Calu3 (cell line): ENCODE data around the gene KIF25. TPM values are rescaled to one million over a fixed set of nuclear protein-coding genes. Genes with fewer than 3 reads are reported as not detected.

ENCODE experiments used
- BruUV-seq: library from RNA; stranded (reverse); fragments of 400-500 nt; replicated peaks from 2 replicates; lab custom pipeline; 2021; lab: Mats Ljungman, UMichigan
- CTCF ChIA-PET: fragments of 300-600 bp; sonication (Branson Sonifier 250); formaldehyde crosslinking; loops from one replicate; lab custom pipeline; 2022; ENCODE audit warnings: antibody characterized with exemption; lab: Charles Lee
- DNase-seq: peaks from one replicate; pipeline ENCODE4 v3.0.0; 2022
- H3K27ac Mint-ChIP-seq: one replicate; pipeline ENCODE4 v1.8.0; 2022; ENCODE audit warnings: mixed read lengths; ENCODE audit not compliant: unreplicated experiment
- H3K27me3 Mint-ChIP-seq: one replicate; pipeline ENCODE4 v1.8.0; 2022; ENCODE audit warnings: mixed read lengths; ENCODE audit not compliant: unreplicated experiment
- H3K36me3 Mint-ChIP-seq: one replicate; pipeline ENCODE4 v1.8.0; 2022; ENCODE audit warnings: mild to moderate bottlenecking, moderate library complexity, mixed read lengths; ENCODE audit not compliant: insufficient read depth, unreplicated experiment
- H3K4me1 Mint-ChIP-seq: one replicate; pipeline ENCODE4 v1.8.0; 2022; ENCODE audit warnings: mild to moderate bottlenecking, low read depth, mixed read lengths; ENCODE audit not compliant: unreplicated experiment
- H3K4me3 Mint-ChIP-seq: one replicate; pipeline ENCODE4 v1.8.0; 2022; ENCODE audit warnings: mild to moderate bottlenecking, low read depth, moderate library complexity, mixed read lengths; ENCODE audit not compliant: unreplicated experiment
- H3K9me3 Mint-ChIP-seq: one replicate; pipeline ENCODE4 v1.8.0; 2022; ENCODE audit warnings: low read depth, mixed read lengths; ENCODE audit not compliant: unreplicated experiment
- CTCF ChIP-seq: fragments of 200-600 bp; IDR thresholded peaks from one replicate; pipeline ENCODE4 v1.8.0; 2022; ENCODE audit warnings: antibody characterized with exemption; ENCODE audit not compliant: unreplicated experiment
- intact Hi-C: fragments of 100-400 bp; cut with micrococcal nuclease; formaldehyde crosslinking; loops from one replicate; pipeline ENCODE4 v1.10.0; 2022; ENCODE audit not compliant: unreplicated experiment
- total RNA-seq: library from RNA; stranded (reverse); gene quantifications from 2 replicates; pipeline ENCODE4 v1.2.3, GENCODE V29; 2022

KIF25 gene
- total RNA-seq, 1 experiment from 2014 or later = not detected

- H3K4me1 Mint-ChIP-seq = peaks cover 48% of the 10 kb centered on the region
- no peak overlapping the region for H3K4me3 Mint-ChIP-seq
- H3K9me3 Mint-ChIP-seq = no peaks in the 10 kb centered on the region
- no peak overlapping the region for H3K27ac Mint-ChIP-seq
- DNase-seq = no peak
- TF ChIP-seq CTCF = no peak
- peaks cover 44% of the 10 kb centered on the region for H3K36me3 Mint-ChIP-seq
- no peaks in the 10 kb centered on the region for H3K27me3 Mint-ChIP-seq
- CTCF ChIA-PET = no interaction called here
- BruUV-seq = no TSS peak
- intact Hi-C loops = loop anchor here (10.0 kb wide), 1 partner anchor 72 kb away; no protein-coding TSS in a partner anchor
These were observed 34.8 kb upstream of the KIF25 start for GRCh38 chr6:167962711-167963110.

- Mint-ChIP-seq H3K4me1 (peaks cover 44% of the 10 kb centered on the region), H3K9me3 (no peaks in the 10 kb centered on the region)
These were observed 33.8 kb upstream of the KIF25 start for GRCh38 chr6:167963589-167964057.

GRCh38 chr6:167965592-167966539, 31.6 kb upstream of the KIF25 start:
- intact Hi-C loops = loop anchor here (10.0 kb wide), 1 partner anchor 69 kb away; no protein-coding TSS in a partner anchor
- BruUV-seq = no TSS peak
- no peak for TF ChIP-seq CTCF
- Mint-ChIP-seq H3K36me3 (peaks cover 56% of the 10 kb centered on the region), H3K27me3 (no peaks in the 10 kb centered on the region), H3K4me3 (no peak overlapping the region), H3K27ac (peak overlapping the region; percentile 31), H3K9me3 (no peaks in the 10 kb centered on the region), H3K4me1 (peaks cover 37% of the 10 kb centered on the region)
- CTCF ChIA-PET = no interaction called here
- DNase-seq = no peak

More at GRCh38 chr6:167963589-167964057, 33.8 kb upstream of the KIF25 start:
- DNase-seq = no peak
- BruUV-seq = no TSS peak
- H3K27ac Mint-ChIP-seq = no peak overlapping the region
- peaks cover 48% of the 10 kb centered on the region for H3K36me3 Mint-ChIP-seq
- H3K4me3 Mint-ChIP-seq = no peak overlapping the region
- TF ChIP-seq CTCF = no peak
- CTCF ChIA-PET = no interaction called here
- intact Hi-C loops = loop anchor here (10.0 kb wide), 1 partner anchor 71 kb away; no protein-coding TSS in a partner anchor
- no peaks in the 10 kb centered on the region for H3K27me3 Mint-ChIP-seq

GRCh38 chr6:167966540-167966905, 30.9 kb upstream of the KIF25 start:
- H3K36me3 Mint-ChIP-seq = peaks cover 53% of the 10 kb centered on the region
- TF ChIP-seq CTCF = no peak
- no peaks in the 10 kb centered on the region for H3K9me3 Mint-ChIP-seq
- H3K27ac Mint-ChIP-seq = no peak overlapping the region
- BruUV-seq = no TSS peak
- CTCF ChIA-PET = no interaction called here
- no peak for DNase-seq
- H3K4me1 Mint-ChIP-seq = peaks cover 37% of the 10 kb centered on the region
- no peak overlapping the region for H3K4me3 Mint-ChIP-seq
- H3K27me3 Mint-ChIP-seq = no peaks in the 10 kb centered on the region
- intact Hi-C loops = loop anchor here (10.0 kb wide), 1 partner anchor 68 kb away; no protein-coding TSS in a partner anchor
